Measurements from ENCODE around the gene CEP120.

Gene CEP120

DNA sequence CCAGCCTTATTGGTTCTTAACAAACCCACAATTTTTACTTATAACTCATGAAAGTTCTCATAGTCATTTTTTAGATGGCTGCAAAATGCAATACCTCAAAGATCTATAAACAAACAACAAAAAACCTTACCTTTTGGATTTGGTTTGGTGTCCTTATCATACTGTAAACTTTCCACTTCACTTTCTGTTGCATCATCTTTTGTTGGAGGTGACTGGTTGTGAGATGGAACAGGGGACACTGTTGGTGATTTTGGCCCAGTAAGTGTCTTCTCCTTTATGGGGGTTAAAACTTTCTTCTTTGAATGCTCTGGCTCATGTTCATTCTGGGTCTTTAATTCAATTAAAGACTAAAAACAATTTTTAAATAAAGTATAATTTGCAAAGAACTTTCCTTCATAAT, 33.4 kb downstream of the CEP120 start:
- H3K27me3 ChIP-seq (ENCODE audit: control insufficient read depth, low read length), result no peaks in the 10 kb centered on the region
- no peaks in the 10 kb centered on the region for H3K9me3 ChIP-seq (ENCODE audit: control insufficient read depth, insufficient read depth, low read length)
- TF ChIP-seq CTCF (IDR thresholded peaks at IDR 0.05; ENCODE audit: low read depth, low read length, poor library complexity, severe bottlenecking) (no peak), EZH2phosphoT487 (IDR thresholded peaks at IDR 0.05; ENCODE audit: borderline replicate concordance, low read length) (no peak)
- H3K27ac ChIP-seq (ENCODE audit: low read depth, low read length), result no peak overlapping the region
- H3K79me2 ChIP-seq (ENCODE audit: control insufficient read depth, low read length), result no peaks in the 10 kb centered on the region
- H3K36me3 ChIP-seq (ENCODE audit: control insufficient read depth, low read length), result peaks cover 83% of the 10 kb centered on the region
- no peak overlapping the region for H3K4me2 ChIP-seq (ENCODE audit: low read length)
- no peaks in the 10 kb centered on the region for H3F3A ChIP-seq (ENCODE audit: control insufficient read depth, insufficient read depth)
- H3K9me2 ChIP-seq (replicated peaks; ENCODE audit: control insufficient read depth, low read length), result no peaks in the 10 kb centered on the region
- no peak overlapping the region for H3K4me3 ChIP-seq (ENCODE audit: low read length)
- no peaks in the 10 kb centered on the region for H4K20me1 ChIP-seq (ENCODE audit: control insufficient read depth, insufficient read depth, low read depth, low read length)
- no peaks in the 10 kb centered on the region for H3K4me1 ChIP-seq (ENCODE audit: control insufficient read depth, low read length)

- no peaks in the 10 kb centered on the region for H3F3A ChIP-seq (ENCODE audit: control insufficient read depth, insufficient read depth)
- no peak overlapping the region for H3K27ac ChIP-seq (ENCODE audit: low read depth, low read length)
- H3K9me3 ChIP-seq (ENCODE audit: control insufficient read depth, insufficient read depth, low read length), result no peaks in the 10 kb centered on the region
- H3K9me2 ChIP-seq (replicated peaks; ENCODE audit: control insufficient read depth, low read length), result no peaks in the 10 kb centered on the region
- H3K79me2 ChIP-seq (ENCODE audit: control insufficient read depth, low read length), result no peaks in the 10 kb centered on the region
- H3K4me1 ChIP-seq (ENCODE audit: control insufficient read depth, low read length), result no peaks in the 10 kb centered on the region
- peaks cover 73% of the 10 kb centered on the region for H3K36me3 ChIP-seq (ENCODE audit: control insufficient read depth, low read length)
- no peaks in the 10 kb centered on the region for H4K20me1 ChIP-seq (ENCODE audit: control insufficient read depth, insufficient read depth, low read depth, low read length)
- no peak overlapping the region for H3K4me3 ChIP-seq (ENCODE audit: low read length)
- no peaks in the 10 kb centered on the region for H3K27me3 ChIP-seq (ENCODE audit: control insufficient read depth, low read length)
- TF ChIP-seq EZH2phosphoT487 (IDR thresholded peaks at IDR 0.05; ENCODE audit: borderline replicate concordance, low read length) (no peak), CTCF (IDR thresholded peaks at IDR 0.05; ENCODE audit: low read depth, low read length, poor library complexity, severe bottlenecking) (no peak)
- H3K4me2 ChIP-seq (ENCODE audit: low read length), result no peak overlapping the region
These were observed 35.9 kb downstream of the CEP120 start for GRCh38 chr5:123387313-123387712.

GRCh38 chr5:123382252-123382651, 41.0 kb downstream of the CEP120 start:
- no peaks in the 10 kb centered on the region for H3K79me2 ChIP-seq (ENCODE audit: control insufficient read depth, low read length)
- H3K9me2 ChIP-seq (replicated peaks; ENCODE audit: control insufficient read depth, low read length), result no peaks in the 10 kb centered on the region
- no peaks in the 10 kb centered on the region for H3K27me3 ChIP-seq (ENCODE audit: control insufficient read depth, low read length)
- no peak overlapping the region for H3K4me2 ChIP-seq (ENCODE audit: low read length)
- H4K20me1 ChIP-seq (ENCODE audit: control insufficient read depth, insufficient read depth, low read depth, low read length), result no peaks in the 10 kb centered on the region
- H3K4me1 ChIP-seq (ENCODE audit: control insufficient read depth, low read length), result no peaks in the 10 kb centered on the region
- H3K27ac ChIP-seq (ENCODE audit: low read depth, low read length), result no peak overlapping the region
- no peaks in the 10 kb centered on the region for H3K9me3 ChIP-seq (ENCODE audit: control insufficient read depth, insufficient read depth, low read length)
- H3K36me3 ChIP-seq (ENCODE audit: control insufficient read depth, low read length), result peaks cover 71% of the 10 kb centered on the region
- TF ChIP-seq CTCF (IDR thresholded peaks at IDR 0.05; ENCODE audit: low read depth, low read length, poor library complexity, severe bottlenecking), result no peak
- no peak for TF ChIP-seq EZH2phosphoT487 (IDR thresholded peaks at IDR 0.05; ENCODE audit: borderline replicate concordance, low read length)
- no peak overlapping the region for H3K4me3 ChIP-seq (ENCODE audit: low read length)
- H3F3A ChIP-seq (ENCODE audit: control insufficient read depth, insufficient read depth), result no peaks in the 10 kb centered on the region

Measured in DOHH2 (cell line).